GM18870 (cell line): ENCODE measurements around the gene SCMH1.
"Not testable (repeated sequence)": the region's sequence is repeated elsewhere in the genome, so short reads cannot be mapped to it uniquely, and the experiment has no call there.

Experiments
- ATAC-seq: cut with Tn5 transposase; IDR thresholded peaks from one replicate; pipeline ENCODE4 v1.9.1; 2021; ENCODE audit warnings: moderate library complexity; ENCODE audit not compliant: unreplicated experiment

Gene SCMH1

GRCh38 chr1:41158147-41158875 lies 83.8 kb downstream of the SCMH1 start:
- ATAC-seq: no peak

- ATAC-seq: no peak
Observed at GRCh38 chr1:41155105-41155504, 87.0 kb downstream of the SCMH1 start.

GRCh38 chr1:41153750-41154274 lies 88.3 kb downstream of the SCMH1 start:
- ATAC-seq: no peak

GRCh38 chr1:41152622-41153044 lies 89.5 kb downstream of the SCMH1 start:
- ATAC-seq: no peak

- ATAC-seq: no peak
Observed at GRCh38 chr1:41151846-41152245, 90.3 kb downstream of the SCMH1 start.

GRCh38 chr1:41149570-41149969 lies 92.5 kb downstream of the SCMH1 start:
- ATAC-seq: no peak

- ATAC-seq: no peak
Observed at GRCh38 chr1:41144285-41144684, 97.8 kb downstream of the SCMH1 start.

GRCh38 chr1:41138549-41138948 lies 103.6 kb downstream of the SCMH1 start:
- ATAC-seq: no peak

GRCh38 chr1:41135196-41135947 lies 106.7 kb downstream of the SCMH1 start:
- no peak for ATAC-seq

GRCh38 chr1:41134325-41134724 lies 107.8 kb downstream of the SCMH1 start:
- not testable (repeated sequence) for ATAC-seq

- no peak for ATAC-seq
Observed at GRCh38 chr1:41122851-41123518, 119.1 kb downstream of the SCMH1 start.

- no peak for ATAC-seq
Observed at GRCh38 chr1:41122148-41122547, 120.0 kb downstream of the SCMH1 start.

GRCh38 chr1:41118645-41119044 lies 123.5 kb downstream of the SCMH1 start:
- ATAC-seq: no peak

GRCh38 chr1:41117241-41117640 lies 124.9 kb downstream of the SCMH1 start:
- not testable (repeated sequence) for ATAC-seq

GRCh38 chr1:41110736-41111135 lies 131.4 kb downstream of the SCMH1 start:
- no peak for ATAC-seq

- ATAC-seq: no peak
Observed at GRCh38 chr1:41110286-41110685, 131.8 kb downstream of the SCMH1 start.

GRCh38 chr1:41109310-41110197 lies 132.6 kb downstream of the SCMH1 start:
- ATAC-seq: no peak

GRCh38 chr1:41108696-41109275 lies 133.3 kb downstream of the SCMH1 start:
- no peak for ATAC-seq

- no peak for ATAC-seq
Observed at GRCh38 chr1:41103766-41104165, 138.3 kb downstream of the SCMH1 start.

GRCh38 chr1:41102653-41103052 lies 139.5 kb downstream of the SCMH1 start:
- ATAC-seq: no peak
